Psoas muscle (tissue), 8 donors: ENCODE measurements around the gene AFF3. TPM values are rescaled to one million over a fixed set of nuclear protein-coding genes. Genes with fewer than 3 reads are reported as not detected.

Experiments
- ATAC-seq, 4 donors: fragments of 200-7000 bp; cut with Tn5 transposase; one replicate each; pipeline ENCODE4 v1.9.1; 2020; ENCODE audit warnings: moderate library complexity in 3 of 4, mild to moderate bottlenecking in 2 of 4
- DNase-seq, 2 donors: peaks; one replicate each; pipeline ENCODE4 v3.0.0-alpha.2; 2020
- H3K27ac ChIP-seq: fragments of 200-600 bp; one replicate; pipeline ENCODE4 v1.8.0; 2022
- H3K27me3 ChIP-seq, 3 donors: fragments of 200-600 bp in 1 of 3; one replicate each; pipeline versions ENCODE4 v1.6.1 to v1.8.0; 2013 to 2022; ENCODE audit warnings: low read length in 2 of 3, mild to moderate bottlenecking in 2 of 3, moderate library complexity in 1 of 3; ENCODE audit not compliant: insufficient read depth in 3 of 3
- H3K36me3 ChIP-seq, 2 donors: fragments of 200-600 bp in 1 of 2; one replicate each; pipeline versions ENCODE4 v1.6.1 to v1.8.0; 2013 to 2022; ENCODE audit warnings: low read depth in 1 of 2, mild to moderate bottlenecking in 1 of 2, moderate library complexity in 1 of 2; ENCODE audit not compliant: insufficient read depth in 1 of 2
- H3K4me1 ChIP-seq: fragments of 200-600 bp; one replicate; pipeline ENCODE4 v1.8.0; 2022
- H3K4me3 ChIP-seq: fragments of 200-600 bp; one replicate; pipeline ENCODE4 v1.8.0; 2022; ENCODE audit warnings: mild to moderate bottlenecking
- H3K9me3 ChIP-seq: fragments of 200-600 bp; one replicate; pipeline ENCODE4 v1.8.0; 2022
- CTCF ChIP-seq: fragments of 200-600 bp; IDR thresholded peaks from one replicate; pipeline ENCODE4 v1.8.0; 2022; ENCODE audit warnings: antibody characterized with exemption
- WGBS, 3 donors: extraction: QIAGEN DNeasy Blood & Tissue Kit; methylation state at CpG; one replicate each; pipeline versions ENCODE4 v1.1.6 to v1.1.7; 2013; 5-methylcytosine and 5-hydroxymethylcytosine counted together
- intact Hi-C, 2 donors: fragments of 100-400 bp; cut with DNase I; formaldehyde crosslinking; loops; one replicate each; pipeline versions ENCODE4 v1.11.0 to v1.14.2; 2022
- polyA plus RNA-seq, 3 donors: library from polyadenylated mRNA; stranded (reverse); fragments of 200-250 nt; gene quantifications; one replicate each; pipeline ENCODE4 v1.2.3, GENCODE V29; 2013
- total RNA-seq, 4 donors: library from RNA; stranded (reverse); fragmentation: NEBNext Ultra II Directional in 2 of 4; extraction: Animal tissue kit (Norgen Biotek cat#: 25700) in 2 of 4; gene quantifications; one replicate each; pipeline versions ENCODE4 v1.2.1 to v1.2.4, GENCODE V29; 2021 to 2023
- donor health status: healthy with polysubstance abuse.
- donor health status: DM: no; HTN: no; CAD: no; lungs with moderate emphysema.
- donor health status: Bipolar disorder and iron deficiency.
- donor health status: healthy.
- donor health status: DM: yes; HTN: yes; CAD: no.
- donor health status: DM: no; HTN: no; CAD: no.
- donor health status: DM: no; HTN: no; CAD: no.
- donor health status: DM: yes; HTN: yes; CAD: no.

The AFF3 gene
- total and polyA plus RNA-seq, 7 donors = 0.08 to 2.9 (median 0.44) TPM

- intact Hi-C loops = no loop called here
- no peak overlapping the region for H3K4me3 ChIP-seq
- DNase-seq (no peak), ATAC-seq (no peak)
- H3K27ac ChIP-seq = no peak overlapping the region
- H3K9me3 ChIP-seq = no peaks in the 10 kb centered on the region
- TF ChIP-seq CTCF = no peak
- 91% methylated on average over 4 of the region's 4 CpGs for WGBS, 3 donors
- no peaks in the 10 kb centered on the region for H3K36me3 ChIP-seq
- H3K27me3 ChIP-seq = no peaks in the 10 kb centered on the region
- H3K4me1 ChIP-seq = no peaks in the 10 kb centered on the region
Observed at GRCh38 chr2:99623035-99623434, 519.4 kb downstream of the AFF3 start.

DNA sequence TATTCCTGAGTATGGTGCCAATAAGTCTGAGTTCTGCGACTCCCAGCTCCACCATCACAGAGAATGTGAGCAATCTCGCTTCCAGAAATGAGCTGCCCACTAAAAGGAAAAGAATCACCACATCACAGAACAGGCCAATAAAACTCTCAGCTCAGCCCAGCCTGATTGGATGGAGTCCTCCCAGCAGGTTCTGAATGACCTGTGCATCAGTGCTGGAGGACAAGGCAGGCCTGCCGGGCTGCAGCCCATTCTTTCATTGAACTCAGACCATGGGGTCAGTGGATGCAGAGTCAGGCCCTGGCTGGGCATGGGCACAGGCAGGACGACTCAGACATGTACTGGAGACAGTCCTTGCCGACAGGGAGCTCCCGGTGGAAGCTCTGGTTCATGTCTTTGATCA lies 519.9 kb downstream of the AFF3 start:
- DNase-seq (no peak), ATAC-seq (no peak)
- no peak overlapping the region for H3K4me3 ChIP-seq
- no peaks in the 10 kb centered on the region for H3K27me3 ChIP-seq
- intact Hi-C loops = no loop called here
- TF ChIP-seq CTCF = no peak
- 88 to 91% (median 88%) methylated on average over 6 of the region's 6 CpGs for WGBS, 3 donors
- H3K4me1 ChIP-seq = no peaks in the 10 kb centered on the region
- H3K36me3 ChIP-seq = no peaks in the 10 kb centered on the region
- H3K27ac ChIP-seq = no peak overlapping the region
- no peaks in the 10 kb centered on the region for H3K9me3 ChIP-seq

DNA sequence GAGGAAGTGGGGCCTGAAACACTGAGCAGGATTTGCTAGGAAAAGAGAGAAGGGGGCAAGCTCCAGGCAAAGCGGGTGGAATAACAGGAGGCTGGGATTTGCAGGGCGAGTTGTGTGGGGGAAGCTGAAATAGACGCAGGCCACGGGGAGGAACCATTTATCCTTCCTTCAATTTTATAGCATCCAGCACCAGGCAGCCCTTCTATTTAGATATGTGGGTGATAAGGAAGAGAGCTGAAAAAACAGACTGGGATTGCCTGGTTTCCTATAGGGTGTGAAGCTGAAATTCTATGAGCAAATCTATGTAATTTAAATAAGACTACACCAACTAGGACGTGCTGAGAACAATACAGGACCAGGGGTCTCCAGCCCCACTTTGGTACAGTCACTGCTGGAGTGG lies 520.6 kb downstream of the AFF3 start:
- no peak for ATAC-seq
- Histone ChIP-seq H3K4me3 (no peak overlapping the region), H3K27ac (no peak overlapping the region), H3K36me3 (no peaks in the 10 kb centered on the region), H3K27me3 (no peaks in the 10 kb centered on the region), H3K9me3 (no peaks in the 10 kb centered on the region), H3K4me1 (no peaks in the 10 kb centered on the region)
- WGBS, 3 donors = 96 to 97% (median 96%) methylated on average over 5 of the region's 5 CpGs
- DNase-seq = no peak
- intact Hi-C loops = no loop called here
- TF ChIP-seq CTCF = no peak

DNA sequence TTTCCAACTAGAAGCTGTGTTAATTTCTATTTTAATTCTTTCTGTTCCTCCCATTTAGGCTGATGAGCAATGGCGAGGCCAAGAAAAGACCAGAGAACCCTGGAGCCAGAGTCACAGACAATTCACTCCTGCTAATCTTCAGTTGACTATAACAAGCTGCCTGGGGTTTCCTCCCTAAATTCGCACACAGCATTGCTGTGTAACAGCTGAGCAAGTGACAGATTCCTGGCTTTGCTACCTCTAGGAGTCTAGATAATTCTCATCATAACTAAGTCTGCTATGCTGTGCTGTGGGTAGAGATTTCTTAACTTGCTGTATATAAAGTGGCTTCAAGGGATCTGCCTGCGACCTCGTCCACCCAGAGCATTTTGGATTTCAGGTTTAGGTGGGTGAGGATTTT lies 521.3 kb downstream of the AFF3 start:
- 88 to 97% (median 95%) methylated on average over 4 of the region's 4 CpGs for WGBS, 3 donors

More for the DNA sequence above, 521.3 kb downstream of the AFF3 start:
- Histone ChIP-seq H3K4me1 (no peaks in the 10 kb centered on the region), H3K4me3 (no peak overlapping the region), H3K9me3 (no peaks in the 10 kb centered on the region), H3K27me3 (no peaks in the 10 kb centered on the region), H3K27ac (no peak overlapping the region), H3K36me3 (no peaks in the 10 kb centered on the region)
- DNase-seq = no peak
- ATAC-seq = no peak
- intact Hi-C loops = no loop called here
- TF ChIP-seq CTCF = no peak
